ENCODE data around the gene SAMD4B.

DNA sequence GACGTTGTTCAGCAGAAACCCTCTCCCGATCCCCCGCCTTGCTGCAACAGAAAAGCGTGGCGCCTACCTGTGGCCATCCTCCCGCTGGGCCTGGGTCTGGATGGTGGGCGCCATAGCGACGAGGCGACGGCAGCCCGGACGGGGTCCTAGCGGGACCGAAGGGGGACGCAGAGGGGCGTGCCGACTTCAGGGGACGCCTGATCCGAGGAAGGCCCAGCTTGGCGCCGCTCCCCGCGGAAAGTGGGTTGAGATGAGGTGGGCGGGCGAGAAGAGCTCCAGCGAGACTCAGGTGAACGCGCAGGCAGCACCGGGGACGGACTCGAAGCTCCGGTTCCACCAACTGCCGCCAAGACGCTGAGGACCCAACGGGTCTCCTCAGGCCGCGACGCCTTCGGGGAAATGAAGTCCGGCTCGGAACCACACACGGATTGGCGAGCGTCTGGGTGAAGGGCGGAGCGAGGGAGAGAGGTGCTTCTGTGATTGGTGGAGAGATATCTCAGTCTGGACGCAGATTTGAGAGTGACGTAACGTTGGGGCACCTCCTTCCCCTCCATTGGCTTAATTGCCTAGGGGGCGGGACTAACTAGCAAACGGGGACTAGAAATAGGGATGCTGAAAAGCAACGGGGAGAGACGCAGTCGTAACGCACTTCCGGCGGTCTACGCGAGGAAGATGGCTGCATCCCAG lies 48.7 kb downstream of the SAMD4B start, which contains the start of the genes MED29 and PAF1:
- TF ChIP-seq, protein P1, sequence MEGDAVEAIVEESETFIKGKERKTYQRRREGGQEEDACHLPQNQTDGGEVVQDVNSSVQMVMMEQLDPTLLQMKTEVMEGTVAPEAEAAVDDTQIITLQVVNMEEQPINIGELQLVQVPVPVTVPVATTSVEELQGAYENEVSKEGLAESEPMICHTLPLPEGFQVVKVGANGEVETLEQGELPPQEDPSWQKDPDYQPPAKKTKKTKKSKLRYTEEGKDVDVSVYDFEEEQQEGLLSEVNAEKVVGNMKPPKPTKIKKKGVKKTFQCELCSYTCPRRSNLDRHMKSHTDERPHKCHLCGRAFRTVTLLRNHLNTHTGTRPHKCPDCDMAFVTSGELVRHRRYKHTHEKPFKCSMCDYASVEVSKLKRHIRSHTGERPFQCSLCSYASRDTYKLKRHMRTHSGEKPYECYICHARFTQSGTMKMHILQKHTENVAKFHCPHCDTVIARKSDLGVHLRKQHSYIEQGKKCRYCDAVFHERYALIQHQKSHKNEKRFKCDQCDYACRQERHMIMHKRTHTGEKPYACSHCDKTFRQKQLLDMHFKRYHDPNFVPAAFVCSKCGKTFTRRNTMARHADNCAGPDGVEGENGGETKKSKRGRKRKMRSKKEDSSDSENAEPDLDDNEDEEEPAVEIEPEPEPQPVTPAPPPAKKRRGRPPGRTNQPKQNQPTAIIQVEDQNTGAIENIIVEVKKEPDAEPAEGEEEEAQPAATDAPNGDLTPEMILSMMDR (conservative IDR thresholded peaks at IDR 0.05; ENCODE audit: low read length), result peak; percentile 57; the same call in 1 of the 2 replicates
- TF ChIP-seq EZH2phosphoT487 (IDR thresholded peaks at IDR 0.05; ENCODE audit: borderline replicate concordance, low read depth, low read length), result no peak
